ENCODE measurements around the gene FBXO27. TPM values are rescaled to one million over a fixed set of nuclear protein-coding genes. Genes with fewer than 3 reads are reported as not detected.

Gene FBXO27
- total and polyA plus RNA-seq, 2 of the 8 experiments (the other 6 are each of a cell fraction or from before 2014, with no cell fraction given), result 10.9 to 25.5 TPM

GRCh38 chr19:39007096-39007495 is 25.3 kb downstream of the FBXO27 start:
- no peak overlapping the region for H2BK5ac ChIP-seq (ENCODE audit: low read depth, low read length)
- no peak overlapping the region for H2BK120ac ChIP-seq (replicated peaks; ENCODE audit: low read depth, low read length)
- CTCF ChIA-PET (ENCODE audit: partially characterized antibody), result interaction anchor here (0.6 to 0.9 kb wide), 4 partner anchors 26 to 206 kb away, joined by 3 to 4 read pairs (median 3); no protein-coding TSS in a partner anchor
- DNase-seq (ENCODE audit: low read depth in 1 of 2, low spot score in 2 of 2) (no peak), FAIRE-seq (no peak)
- no peak overlapping the region for H2BK20ac ChIP-seq (ENCODE audit: low read length)
- no peaks in the 10 kb centered on the region for H4K20me1 ChIP-seq (replicated peaks in 1 of 2; ENCODE audit: control insufficient read depth in 1 of 2, insufficient read depth in 2 of 2, low read length in 2 of 2)
- no peaks in the 10 kb centered on the region for H3K23me2 ChIP-seq (ENCODE audit: low read depth, low read length)
- H2AFZ ChIP-seq (ENCODE audit: low read length), result no peak overlapping the region
- POLR2A ChIA-PET (ENCODE audit: partially characterized antibody), result no interaction called here
- H4K8ac ChIP-seq (ENCODE audit: extremely low read depth, insufficient read depth, low read length), result 0 out of 2 replicates have a peak overlapping the region, but pooled peaks have one; percentile 14
- H2AK5ac ChIP-seq (ENCODE audit: low read depth, low read length), result no peak overlapping the region
- no peak overlapping the region for H2BK12ac ChIP-seq (ENCODE audit: low read depth, low read length)
- no peaks in the 10 kb centered on the region for H3K36me3 ChIP-seq (ENCODE audit: control insufficient read depth in 2 of 4, insufficient read depth in 4 of 4, low read length in 3 of 4)
- no peak overlapping the region for H2BK15ac ChIP-seq (ENCODE audit: low read length)
- 0 out of 7 replicates have a peak, but pooled peaks cover 0 to 2% (median 0%) of the 10 kb centered on the region in 4 experiments for H3K4me1 ChIP-seq (replicated peaks in 1 of 4; ENCODE audit: control insufficient read depth in 3 of 4, insufficient read depth in 4 of 4, low read length in 3 of 4)
- no peak overlapping the region for H3K18ac ChIP-seq (ENCODE audit: extremely low read depth, low read length)
- H3K79me1 ChIP-seq (ENCODE audit: low read depth, low read length), result no peaks in the 10 kb centered on the region; the same call in 1 of the 2 replicates
- WGBS, 2 experiments (ENCODE audit: extremely low coverage in 1 of 2, insufficient coverage in 1 of 2, insufficient read length in 1 of 2, insufficient replicate concordance in 2 of 2, low coverage in 1 of 2, low lambda C conversion rate in 2 of 2, missing lambda C conversion rate in 1 of 2), result 73% methylated on average over 3 of the region's 3 CpGs; no CpG with 5 or more reads in 1 of the 2 experiments
- H3K79me2 ChIP-seq (ENCODE audit: control insufficient read depth in 1 of 2, insufficient read depth in 2 of 2, low read length in 2 of 2), result no peaks in the 10 kb centered on the region
- no peak overlapping the region for H3K56ac ChIP-seq (replicated peaks; ENCODE audit: insufficient read length, low read depth, low read length)
- H3K9me3 ChIP-seq (ENCODE audit: insufficient read depth in 2 of 2, low read depth in 1 of 2, low read length in 1 of 2), result no peaks in the 10 kb centered on the region
- no peak overlapping the region for H3K27ac ChIP-seq (ENCODE audit: low read depth, low read length)
- H3K4ac ChIP-seq (replicated peaks; ENCODE audit: insufficient read length, low read depth, low read length), result no peak overlapping the region
- H3K14ac ChIP-seq (ENCODE audit: insufficient read length), result no peak overlapping the region
- no peak overlapping the region for H4K5ac ChIP-seq (ENCODE audit: insufficient read length, low read depth, low read length)
- H3K4me2 ChIP-seq (ENCODE audit: insufficient read depth in 1 of 2, low read depth in 2 of 2, low read length in 2 of 2), result no peak overlapping the region
- H3K9ac ChIP-seq (replicated peaks in 1 of 4; ENCODE audit: extremely low read depth in 1 of 4, low read depth in 3 of 4, low read length in 3 of 4), result no peak overlapping the region
- TF ChIP-seq TBP (IDR thresholded peaks at IDR 0.05; ENCODE audit: low read depth, low read length), result no peak
- TF ChIP-seq POU5F1 (IDR thresholded peaks at IDR 0.05; ENCODE audit: low read depth, low read length), result no peak
- TF ChIP-seq TAF7 (optimal IDR thresholded peaks at IDR 0.05; ENCODE audit: borderline replicate concordance, low read depth, low read length), result no peak
- no peak for TF ChIP-seq CBX5 (IDR thresholded peaks at IDR 0.05; ENCODE audit: low read depth, low read length)
- H3K23ac ChIP-seq (ENCODE audit: insufficient read length), result no peak overlapping the region
- no peak overlapping the region for H4K91ac ChIP-seq (replicated peaks; ENCODE audit: insufficient read length, low read length)
- no peak overlapping the region for H3K4me3 ChIP-seq (ENCODE audit: extremely low read depth in 1 of 4, insufficient read depth in 2 of 4, low read depth in 3 of 4, low read length in 4 of 4)
- no peaks in the 10 kb centered on the region for H3K27me3 ChIP-seq (replicated peaks in 1 of 4; ENCODE audit: control insufficient read depth in 3 of 4, extremely low read depth in 1 of 4, insufficient read depth in 3 of 4, low read length in 3 of 4)

All from H1 (cell line).